Loucy (cell line): ENCODE results near the gene WDR6.

Experiments used
- H2AFZ ChIP-seq: fragments of 200-600 bp; sonication (generic); 2 replicates; pipeline ENCODE4 v1.6.0; 2016; ENCODE audit warnings: antibody characterized with exemption, mild to moderate bottlenecking, low read length, moderate library complexity
- H3F3A ChIP-seq: fragments of 200-600 bp; 2 replicates; pipeline ENCODE4 v1.6.0; 2016; ENCODE audit warnings: antibody characterized with exemption, low read depth, mild to moderate bottlenecking
- H3K27me3 ChIP-seq: fragments of 200-600 bp; sonication (generic); 2 replicates; pipeline ENCODE4 v1.6.1; 2014; ENCODE audit warnings: low read length, mild to moderate bottlenecking; ENCODE audit not compliant: insufficient read depth, poor library complexity, severe bottlenecking
- H3K36me3 ChIP-seq: fragments of 200-600 bp; sonication (generic); 2 replicates; pipeline ENCODE4 v1.6.1; 2016; ENCODE audit warnings: low read length; ENCODE audit not compliant: insufficient read depth
- H3K4me1 ChIP-seq: fragments of 200-600 bp; sonication (generic); 2 replicates; pipeline ENCODE4 v1.5.1; 2014; ENCODE audit warnings: low read length, mild to moderate bottlenecking; ENCODE audit not compliant: insufficient read depth, poor library complexity, severe bottlenecking
- H3K4me2 ChIP-seq: fragments of 200-600 bp; sonication (generic); 2 replicates; pipeline ENCODE4 v1.6.0; 2014; ENCODE audit warnings: antibody characterized with exemption, low read length, low read depth, mild to moderate bottlenecking; ENCODE audit not compliant: poor library complexity, severe bottlenecking
- H3K4me3 ChIP-seq: fragments of 200-600 bp; sonication (generic); 2 replicates; pipeline ENCODE4 v1.5.1; 2014; ENCODE audit warnings: low read length, mild to moderate bottlenecking, mixed read lengths; ENCODE audit not compliant: poor library complexity, severe bottlenecking
- H3K79me2 ChIP-seq: fragments of 200-600 bp; sonication (generic); 2 replicates; pipeline ENCODE4 v1.6.1; 2014; ENCODE audit warnings: low read length; ENCODE audit not compliant: insufficient read depth
- H3K9ac ChIP-seq: fragments of 200-600 bp; sonication (generic); 2 replicates; pipeline ENCODE4 v1.6.0; 2014; ENCODE audit warnings: mild to moderate bottlenecking, low read depth, low read length, moderate library complexity; ENCODE audit not compliant: poor library complexity, severe bottlenecking
- H3K9me2 ChIP-seq: fragments of 200-600 bp; sonication (generic); replicated peaks from 2 replicates; pipeline ENCODE4 v1.6.1; 2016; ENCODE audit warnings: low read depth, low read length, mixed read lengths
- H3K9me3 ChIP-seq: fragments of 200-600 bp; sonication (generic); 2 replicates; pipeline ENCODE4 v1.6.1; 2014; ENCODE audit warnings: mild to moderate bottlenecking, antibody characterized with exemption, low read length, low read depth; ENCODE audit not compliant: insufficient read depth
- H4K20me1 ChIP-seq: fragments of 200-600 bp; sonication (generic); 2 replicates; pipeline ENCODE4 v1.6.0; 2014; ENCODE audit warnings: antibody characterized with exemption, low read length, mild to moderate bottlenecking; ENCODE audit not compliant: insufficient read depth, poor library complexity, severe bottlenecking
- EZH2phosphoT487 ChIP-seq: fragments of 200-600 bp; IDR thresholded peaks from 2 replicates; pipeline ENCODE4 v1.6.1; 2018; ENCODE audit warnings: antibody characterized with exemption, mild to moderate bottlenecking, moderate library complexity, borderline replicate concordance
- TF ChIP-seq, protein P1 (sequence below): fragments of 200-600 bp; sonication (generic); conservative IDR thresholded peaks from 2 replicates; pipeline ENCODE4 v1.5.1; 2014; ENCODE audit warnings: mild to moderate bottlenecking, antibody characterized with exemption, low read length

Gene WDR6

DNA sequence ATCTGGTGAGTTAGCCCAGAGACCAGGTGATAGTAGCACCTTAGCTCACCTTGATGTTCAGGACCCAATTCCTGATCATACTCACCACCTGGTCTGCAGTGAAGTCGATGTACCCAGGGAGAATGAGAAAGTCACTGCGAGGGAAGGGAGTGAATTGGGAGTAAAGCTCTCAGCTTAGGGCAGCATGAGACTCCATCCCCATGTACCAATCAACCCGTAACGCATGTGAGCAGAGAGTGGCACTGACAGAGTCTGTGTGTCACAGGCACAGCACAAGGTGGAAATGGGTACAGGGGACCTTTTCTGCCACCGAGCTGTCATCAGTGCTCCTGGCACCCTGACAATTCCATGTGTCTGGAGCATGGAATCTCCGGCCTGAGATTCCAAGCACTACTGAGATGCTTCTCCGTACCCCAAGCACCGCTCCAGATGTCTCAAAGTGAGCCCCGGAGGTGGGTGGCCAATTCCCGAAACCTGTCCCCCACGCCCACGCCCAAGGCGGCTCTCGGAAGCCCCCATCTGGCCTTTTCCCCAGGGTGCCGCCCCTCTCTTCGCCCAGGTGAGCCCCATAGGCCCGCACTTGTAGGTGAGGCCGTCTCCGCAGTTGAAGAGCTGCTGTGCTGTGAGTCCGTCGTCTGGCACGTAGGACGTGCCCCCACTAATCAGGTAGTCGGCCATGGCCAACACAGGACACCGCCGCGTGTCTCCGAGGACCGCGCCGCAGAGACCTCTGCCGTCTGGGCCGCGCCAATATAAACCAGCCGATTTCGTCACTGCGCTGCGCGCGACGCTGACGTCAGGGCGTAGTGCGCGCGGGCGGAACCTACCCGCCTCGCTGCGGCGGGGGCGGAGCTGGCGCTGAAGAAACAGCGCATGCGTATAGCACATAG lies 21.7 kb downstream of the WDR6 start, which contains the start of gene IMPDH2:
IMPDH2 (minus strand) TSS at position 726 of the 890 bp plus-strand sequence; CDS start at position 678, 48 bp downstream.
- peaks cover 26% of the 10 kb centered on the region for H4K20me1 ChIP-seq
- H3K4me3 ChIP-seq, result peak within 1 kb of the TSS; percentile 88
- no peaks in the 10 kb centered on the region for H3K9me3 ChIP-seq
- TF ChIP-seq, protein P1, sequence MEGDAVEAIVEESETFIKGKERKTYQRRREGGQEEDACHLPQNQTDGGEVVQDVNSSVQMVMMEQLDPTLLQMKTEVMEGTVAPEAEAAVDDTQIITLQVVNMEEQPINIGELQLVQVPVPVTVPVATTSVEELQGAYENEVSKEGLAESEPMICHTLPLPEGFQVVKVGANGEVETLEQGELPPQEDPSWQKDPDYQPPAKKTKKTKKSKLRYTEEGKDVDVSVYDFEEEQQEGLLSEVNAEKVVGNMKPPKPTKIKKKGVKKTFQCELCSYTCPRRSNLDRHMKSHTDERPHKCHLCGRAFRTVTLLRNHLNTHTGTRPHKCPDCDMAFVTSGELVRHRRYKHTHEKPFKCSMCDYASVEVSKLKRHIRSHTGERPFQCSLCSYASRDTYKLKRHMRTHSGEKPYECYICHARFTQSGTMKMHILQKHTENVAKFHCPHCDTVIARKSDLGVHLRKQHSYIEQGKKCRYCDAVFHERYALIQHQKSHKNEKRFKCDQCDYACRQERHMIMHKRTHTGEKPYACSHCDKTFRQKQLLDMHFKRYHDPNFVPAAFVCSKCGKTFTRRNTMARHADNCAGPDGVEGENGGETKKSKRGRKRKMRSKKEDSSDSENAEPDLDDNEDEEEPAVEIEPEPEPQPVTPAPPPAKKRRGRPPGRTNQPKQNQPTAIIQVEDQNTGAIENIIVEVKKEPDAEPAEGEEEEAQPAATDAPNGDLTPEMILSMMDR, result peak; percentile 30; the same call in 1 of the 2 replicates
- TF ChIP-seq EZH2phosphoT487, result no peak
- H3K9ac ChIP-seq, result peak within 1 kb of the TSS; percentile 91
- H3K9me2 ChIP-seq, result no peaks in the 10 kb centered on the region
- no peaks in the 10 kb centered on the region for H3F3A ChIP-seq
- H3K4me1 ChIP-seq, result peaks cover 41% of the 10 kb centered on the region
- H3K36me3 ChIP-seq, result peaks cover 75% of the 10 kb centered on the region
- no peaks in the 10 kb centered on the region for H3K27me3 ChIP-seq
- peak within 1 kb of the TSS; percentile 97 for H3K4me2 ChIP-seq
- peaks cover 51% of the 10 kb centered on the region for H3K79me2 ChIP-seq
- H2AFZ ChIP-seq, result peak within 1 kb of the TSS; percentile 62; the same call in 1 of the 2 replicates

DNA sequence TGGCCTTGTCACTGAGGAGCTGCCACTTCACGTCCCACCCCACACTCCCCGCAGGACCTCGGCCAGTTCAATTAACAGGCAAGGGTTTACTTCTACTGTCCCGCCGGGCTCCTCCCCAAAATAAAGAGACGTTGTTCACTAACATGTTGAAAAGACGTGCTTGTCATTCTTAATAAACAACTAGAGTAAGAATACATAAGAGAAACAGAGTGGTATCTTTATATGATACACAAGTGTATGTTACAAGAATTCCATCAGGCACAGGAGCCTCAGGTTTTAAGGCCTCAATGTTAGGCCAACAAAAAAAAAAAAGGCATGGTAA lies 22.3 kb downstream of the WDR6 start:
- H3K9me3 ChIP-seq, result no peaks in the 10 kb centered on the region
- peak overlapping the region; percentile 91 for H3K9ac ChIP-seq
- H3K36me3 ChIP-seq, result peaks cover 72% of the 10 kb centered on the region

DNA sequence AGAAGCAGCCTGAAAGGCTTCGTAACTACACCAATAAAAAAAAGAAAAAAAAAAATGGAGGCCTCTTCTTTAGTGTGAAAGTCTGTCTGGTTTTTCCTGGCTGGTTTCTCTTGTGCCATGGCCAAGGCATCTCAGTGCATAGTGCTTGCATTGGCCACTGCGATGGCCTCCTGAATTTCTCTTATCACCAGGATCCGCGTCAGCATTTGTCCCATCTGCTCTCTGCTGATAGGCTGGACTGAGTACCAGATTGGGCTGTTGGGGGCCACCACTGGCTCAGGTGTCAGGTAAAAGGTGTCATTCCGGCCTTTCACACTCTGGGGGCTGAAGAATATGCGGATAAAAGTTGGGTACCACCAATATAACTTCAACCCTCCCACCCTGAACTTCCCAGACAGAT lies 23.1 kb downstream of the WDR6 start:
- no peak for TF ChIP-seq EZH2phosphoT487
- TF ChIP-seq, protein P1, result no peak
- Histone ChIP-seq H2AFZ (no peak overlapping the region), H3K4me2 (no peak overlapping the region), H3K9me3 (no peaks in the 10 kb centered on the region), H3K9me2 (no peaks in the 10 kb centered on the region), H3K9ac (no peak overlapping the region), H3K36me3 (peaks cover 72% of the 10 kb centered on the region), H3K4me3 (no peak overlapping the region), H3K27me3 (no peaks in the 10 kb centered on the region), H3K4me1 (peaks cover 32% of the 10 kb centered on the region), H3F3A (no peaks in the 10 kb centered on the region), H3K79me2 (peaks cover 37% of the 10 kb centered on the region), H4K20me1 (peaks cover 12% of the 10 kb centered on the region)

More for the DNA sequence above, 22.3 kb downstream of the WDR6 start:
- TF ChIP-seq, protein P1, result no peak
- no peak for TF ChIP-seq EZH2phosphoT487
- peak overlapping the region; percentile 88 for H3K4me3 ChIP-seq
- no peaks in the 10 kb centered on the region for H3K27me3 ChIP-seq
- H3F3A ChIP-seq, result no peaks in the 10 kb centered on the region
- peaks cover 20% of the 10 kb centered on the region for H4K20me1 ChIP-seq
- peak overlapping the region; percentile 97 for H3K4me2 ChIP-seq
- H2AFZ ChIP-seq, result no peak overlapping the region
- H3K9me2 ChIP-seq, result no peaks in the 10 kb centered on the region
- H3K4me1 ChIP-seq, result peaks cover 37% of the 10 kb centered on the region
- peaks cover 45% of the 10 kb centered on the region for H3K79me2 ChIP-seq
